ENCODE measurements around the gene SUMO3. TPM values are rescaled to one million over a fixed set of nuclear protein-coding genes. Genes with fewer than 3 reads are reported as not detected.

The SUMO3 gene
- total RNA-seq, 4 donors from 2014 or later = 30.5 to 38.3 (median 35.9) TPM

DNA sequence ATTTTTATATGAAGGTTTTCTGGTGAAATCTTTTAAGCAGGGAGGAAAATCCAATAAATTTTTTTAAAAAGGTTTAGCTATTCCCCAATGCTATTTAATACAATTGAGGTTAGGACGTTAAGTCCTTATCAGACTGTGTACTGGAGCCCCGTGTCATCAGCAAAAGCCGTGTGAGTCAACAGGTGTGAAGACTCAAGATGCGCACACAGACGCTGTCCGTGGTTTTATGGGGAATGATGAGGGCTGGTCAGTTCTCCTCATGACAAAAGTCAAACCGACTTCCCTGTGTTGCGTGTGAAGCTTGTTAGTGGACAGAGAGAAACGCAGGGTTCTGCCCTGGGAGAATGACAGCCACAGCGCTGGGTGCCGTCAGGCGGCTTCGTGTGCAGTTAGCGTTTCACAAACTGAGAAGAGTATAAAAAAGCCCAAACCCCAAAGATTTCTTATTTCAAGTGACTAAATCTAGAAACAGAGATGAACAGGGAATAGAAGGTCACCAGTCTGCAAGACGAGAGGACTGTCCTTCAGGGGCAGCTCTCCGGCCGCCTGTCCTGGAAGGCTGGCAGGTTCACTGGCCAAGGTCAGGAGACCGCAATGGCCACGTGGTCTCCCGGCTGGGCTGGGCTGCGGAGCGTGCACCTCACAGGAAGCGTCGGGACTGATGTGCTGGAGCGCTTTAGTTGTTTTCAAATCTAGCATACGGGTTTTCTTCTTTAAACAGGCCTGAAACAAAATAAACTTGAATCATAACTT lies 33.2 kb upstream of the SUMO3 start:
- TF ChIP-seq POLR2A (IDR thresholded peaks at IDR 0.05) = no peak
- TF ChIP-seq, protein P1, sequence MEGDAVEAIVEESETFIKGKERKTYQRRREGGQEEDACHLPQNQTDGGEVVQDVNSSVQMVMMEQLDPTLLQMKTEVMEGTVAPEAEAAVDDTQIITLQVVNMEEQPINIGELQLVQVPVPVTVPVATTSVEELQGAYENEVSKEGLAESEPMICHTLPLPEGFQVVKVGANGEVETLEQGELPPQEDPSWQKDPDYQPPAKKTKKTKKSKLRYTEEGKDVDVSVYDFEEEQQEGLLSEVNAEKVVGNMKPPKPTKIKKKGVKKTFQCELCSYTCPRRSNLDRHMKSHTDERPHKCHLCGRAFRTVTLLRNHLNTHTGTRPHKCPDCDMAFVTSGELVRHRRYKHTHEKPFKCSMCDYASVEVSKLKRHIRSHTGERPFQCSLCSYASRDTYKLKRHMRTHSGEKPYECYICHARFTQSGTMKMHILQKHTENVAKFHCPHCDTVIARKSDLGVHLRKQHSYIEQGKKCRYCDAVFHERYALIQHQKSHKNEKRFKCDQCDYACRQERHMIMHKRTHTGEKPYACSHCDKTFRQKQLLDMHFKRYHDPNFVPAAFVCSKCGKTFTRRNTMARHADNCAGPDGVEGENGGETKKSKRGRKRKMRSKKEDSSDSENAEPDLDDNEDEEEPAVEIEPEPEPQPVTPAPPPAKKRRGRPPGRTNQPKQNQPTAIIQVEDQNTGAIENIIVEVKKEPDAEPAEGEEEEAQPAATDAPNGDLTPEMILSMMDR (IDR thresholded peaks at IDR 0.05) = no peak
- no peak for TF ChIP-seq POLR2AphosphoS5 (IDR thresholded peaks at IDR 0.05)
- TF ChIP-seq EP300 (IDR thresholded peaks at IDR 0.05) = no peak
- H3K4me1 ChIP-seq = peaks cover 12% of the 10 kb centered on the region
- peak in 1 of 2 donors; percentile 37 for DNase-seq (ENCODE audit: low spot score in 2 of 2)
- H3K36me3 ChIP-seq = peaks cover 72% of the 10 kb centered on the region
- no peak overlapping the region for H3K27ac ChIP-seq
- H3K27me3 ChIP-seq = no peaks in the 10 kb centered on the region
- H3K9me3 ChIP-seq = no peaks in the 10 kb centered on the region
- 87% methylated on average over 26 of the region's 26 CpGs for WGBS
- no peak overlapping the region for H3K4me3 ChIP-seq

- H3K27ac ChIP-seq = no peak overlapping the region
- DNase-seq (ENCODE audit: low spot score in 2 of 2) = peak in 1 of 2 donors; percentile 57
- TF ChIP-seq, protein P1 (IDR thresholded peaks at IDR 0.05) = no peak
- TF ChIP-seq POLR2A (IDR thresholded peaks at IDR 0.05) = no peak
- H3K4me3 ChIP-seq = no peak overlapping the region
- no peaks in the 10 kb centered on the region for H3K9me3 ChIP-seq
- H3K27me3 ChIP-seq = no peaks in the 10 kb centered on the region
- peaks cover 20% of the 10 kb centered on the region for H3K4me1 ChIP-seq
- H3K36me3 ChIP-seq = peaks cover 64% of the 10 kb centered on the region
- 92% methylated on average over 13 of the region's 20 CpGs for WGBS
Observed at GRCh38 chr21:44850208-44850800, 32.4 kb upstream of the SUMO3 start.

DNA sequence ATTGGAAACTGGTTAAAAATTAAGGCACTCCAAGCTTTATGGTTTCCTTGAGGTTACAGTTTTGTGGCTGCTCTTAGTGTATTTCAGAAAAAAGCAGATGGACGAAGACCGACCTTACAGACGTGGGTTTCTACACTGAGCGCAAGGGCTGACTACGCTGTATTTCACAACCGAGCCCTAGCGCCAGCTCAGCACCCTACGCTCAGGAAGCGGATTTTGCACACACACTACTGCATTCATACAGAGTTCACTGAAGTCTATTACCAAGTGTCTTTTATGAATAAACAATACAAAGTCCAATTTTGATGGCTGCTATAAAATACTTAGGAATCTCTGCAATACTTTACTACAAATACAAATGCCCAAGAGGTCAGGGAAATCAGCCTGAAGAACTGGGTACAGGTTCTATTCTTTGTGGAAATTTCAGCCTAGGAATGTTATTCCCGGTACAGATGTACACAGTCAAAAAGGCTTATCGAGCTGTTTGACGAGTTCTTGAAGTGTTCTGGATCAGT lies 31.8 kb upstream of the SUMO3 start:
- peaks cover 58% of the 10 kb centered on the region for H3K36me3 ChIP-seq
- DNase-seq (ENCODE audit: low spot score in 2 of 2) = no peak
- TF ChIP-seq EP300 (IDR thresholded peaks at IDR 0.05) = no peak
- TF ChIP-seq, protein P1 (IDR thresholded peaks at IDR 0.05) = no peak
- no peak for TF ChIP-seq POLR2AphosphoS5 (IDR thresholded peaks at IDR 0.05)
- TF ChIP-seq POLR2A (IDR thresholded peaks at IDR 0.05) = no peak
- no peaks in the 10 kb centered on the region for H3K27me3 ChIP-seq
- peaks cover 22% of the 10 kb centered on the region for H3K4me1 ChIP-seq
- WGBS = 93% methylated on average over 12 of the region's 12 CpGs
- no peaks in the 10 kb centered on the region for H3K9me3 ChIP-seq
- H3K27ac ChIP-seq = no peak overlapping the region
- H3K4me3 ChIP-seq = no peak overlapping the region

DNA sequence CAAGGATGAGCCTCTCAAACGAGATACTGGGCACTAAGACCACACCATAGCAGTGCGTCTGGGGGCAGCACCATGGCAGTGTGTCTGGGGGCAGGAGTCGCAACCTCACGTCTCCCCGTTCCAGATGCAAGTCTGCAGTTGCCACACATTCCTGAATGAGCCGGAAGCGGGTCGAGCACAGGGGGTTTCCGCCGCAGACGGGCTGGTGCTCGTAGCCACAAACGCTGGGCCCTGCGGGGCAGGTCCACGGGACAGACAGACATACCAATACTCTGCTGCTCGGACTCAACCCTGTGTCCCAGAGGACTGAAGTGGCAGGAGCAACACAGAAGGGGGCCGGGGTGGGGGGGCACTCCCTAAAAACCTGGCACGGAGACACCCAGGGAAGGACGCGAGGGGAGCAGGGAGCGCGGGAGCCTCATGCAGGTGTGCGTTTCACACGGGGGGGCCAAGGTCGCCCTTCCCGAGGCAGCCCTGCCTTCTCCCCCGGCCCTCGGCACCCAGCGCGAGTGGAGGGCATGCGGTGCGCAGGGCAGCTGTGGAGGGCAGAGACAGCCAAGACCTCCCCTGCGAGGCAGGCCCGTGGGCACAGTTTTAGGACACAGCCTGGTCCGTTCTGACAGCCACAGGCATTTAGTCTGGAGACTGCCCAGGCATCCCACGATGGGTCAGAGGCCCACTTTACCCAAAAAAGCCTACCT lies 31.1 kb upstream of the SUMO3 start:
- Histone ChIP-seq H3K27ac (no peak overlapping the region), H3K9me3 (no peaks in the 10 kb centered on the region), H3K4me3 (no peak overlapping the region), H3K36me3 (peaks cover 51% of the 10 kb centered on the region), H3K27me3 (no peaks in the 10 kb centered on the region), H3K4me1 (peaks cover 22% of the 10 kb centered on the region)
- TF ChIP-seq, protein P1 (IDR thresholded peaks at IDR 0.05) = no peak
- TF ChIP-seq EP300 (IDR thresholded peaks at IDR 0.05) (no peak), POLR2AphosphoS5 (IDR thresholded peaks at IDR 0.05) (no peak), POLR2A (IDR thresholded peaks at IDR 0.05) (no peak)
- WGBS = 94% methylated on average over 12 of the region's 36 CpGs
- peak in 1 of 2 donors; percentile 53 for DNase-seq (ENCODE audit: low spot score in 2 of 2)

Measured in suprapubic skin (tissue), 4 donors.